HG02973 (cell line): ENCODE results near the gene CFAP45.

Source experiments
- ATAC-seq: cut with Tn5 transposase; IDR thresholded peaks from one replicate; pipeline ENCODE4 v1.9.1; 2021; ENCODE audit warnings: moderate library complexity; ENCODE audit not compliant: unreplicated experiment

Gene CFAP45

GRCh38 chr1:159924025-159924790 is 24.2 kb upstream of the CFAP45 start:
- ATAC-seq: no peak

- ATAC-seq: peak; percentile 35
Observed at GRCh38 chr1:159923203-159924024, 23.4 kb upstream of the CFAP45 start.

GRCh38 chr1:159922511-159923202 is 22.7 kb upstream of the CFAP45 start:
- no peak for ATAC-seq

GRCh38 chr1:159921700-159922504 is 21.9 kb upstream of the CFAP45 start:
- no peak for ATAC-seq

- ATAC-seq: peak; percentile 26
Observed at GRCh38 chr1:159921251-159921650, 21.3 kb upstream of the CFAP45 start.

GRCh38 chr1:159920651-159921050 is 20.7 kb upstream of the CFAP45 start:
- no peak for ATAC-seq

GRCh38 chr1:159920202-159920601 is 20.2 kb upstream of the CFAP45 start:
- ATAC-seq: no peak

- no peak for ATAC-seq
Observed at GRCh38 chr1:159919236-159919865, 19.4 kb upstream of the CFAP45 start.

- ATAC-seq: no peak
Observed at GRCh38 chr1:159918352-159919200, 18.6 kb upstream of the CFAP45 start.

- ATAC-seq: no peak
Observed at GRCh38 chr1:159917533-159918351, 17.8 kb upstream of the CFAP45 start.

- no peak for ATAC-seq
Observed at GRCh38 chr1:159916242-159917051, 16.5 kb upstream of the CFAP45 start.

- ATAC-seq: no peak
Observed at GRCh38 chr1:159915571-159916241, 15.7 kb upstream of the CFAP45 start.

- ATAC-seq: no peak
Observed at GRCh38 chr1:159914252-159915018, 14.5 kb upstream of the CFAP45 start.

- ATAC-seq: no peak
Observed at GRCh38 chr1:159913451-159914192, 13.7 kb upstream of the CFAP45 start.

- no peak for ATAC-seq
Observed at GRCh38 chr1:159911326-159912070, 11.5 kb upstream of the CFAP45 start.
